NT2/D1 (cell line): ENCODE results near the gene PCA3.

Experiments
- SUZ12 ChIP-seq: IDR thresholded peaks from 2 replicates; pipeline ENCODE4 v1.6.1; 2011; ENCODE audit not compliant: insufficient read length, insufficient read depth; ENCODE audit errors: extremely low read depth
- YY1 ChIP-seq: IDR thresholded peaks from 2 replicates; pipeline ENCODE4 v1.6.1; 2011; ENCODE audit not compliant: insufficient read length, insufficient read depth

- no peak for TF ChIP-seq YY1
- TF ChIP-seq SUZ12 = no peak
Observed at GRCh38 chr9:76798527-76798926, 34.3 kb downstream of the PCA3 start.
